GM12874 (cell line): ENCODE data around the gene ZC3H12D.

Experiments used
- TF ChIP-seq, protein P1 (sequence below): IDR thresholded peaks from 2 replicates; pipeline ENCODE4 v1.5.1; 2011; ENCODE audit warnings: low read depth, mild to moderate bottlenecking, control low read depth, low read length, moderate library complexity; ENCODE audit not compliant: insufficient read depth

ZC3H12D gene

DNA sequence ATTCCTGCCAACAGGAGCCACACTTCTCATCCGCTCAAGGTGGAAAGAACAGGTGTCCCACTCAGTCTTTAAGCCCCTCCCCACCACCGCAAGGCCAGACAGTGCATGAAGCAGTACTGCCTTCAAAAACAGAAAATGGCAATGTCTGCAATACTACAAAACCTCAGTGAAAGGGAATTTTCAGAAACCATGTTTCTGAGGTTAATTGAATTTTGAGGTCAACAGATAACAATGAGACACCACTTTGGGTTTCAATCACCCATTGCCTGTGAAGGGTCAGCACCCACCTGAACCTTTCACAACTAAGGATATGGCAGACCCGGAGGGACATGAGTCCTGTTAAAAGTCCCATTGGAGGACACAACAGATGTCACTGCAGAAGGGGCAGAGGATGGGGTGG is 13.0 kb downstream of the ZC3H12D start:
- TF ChIP-seq, protein P1, sequence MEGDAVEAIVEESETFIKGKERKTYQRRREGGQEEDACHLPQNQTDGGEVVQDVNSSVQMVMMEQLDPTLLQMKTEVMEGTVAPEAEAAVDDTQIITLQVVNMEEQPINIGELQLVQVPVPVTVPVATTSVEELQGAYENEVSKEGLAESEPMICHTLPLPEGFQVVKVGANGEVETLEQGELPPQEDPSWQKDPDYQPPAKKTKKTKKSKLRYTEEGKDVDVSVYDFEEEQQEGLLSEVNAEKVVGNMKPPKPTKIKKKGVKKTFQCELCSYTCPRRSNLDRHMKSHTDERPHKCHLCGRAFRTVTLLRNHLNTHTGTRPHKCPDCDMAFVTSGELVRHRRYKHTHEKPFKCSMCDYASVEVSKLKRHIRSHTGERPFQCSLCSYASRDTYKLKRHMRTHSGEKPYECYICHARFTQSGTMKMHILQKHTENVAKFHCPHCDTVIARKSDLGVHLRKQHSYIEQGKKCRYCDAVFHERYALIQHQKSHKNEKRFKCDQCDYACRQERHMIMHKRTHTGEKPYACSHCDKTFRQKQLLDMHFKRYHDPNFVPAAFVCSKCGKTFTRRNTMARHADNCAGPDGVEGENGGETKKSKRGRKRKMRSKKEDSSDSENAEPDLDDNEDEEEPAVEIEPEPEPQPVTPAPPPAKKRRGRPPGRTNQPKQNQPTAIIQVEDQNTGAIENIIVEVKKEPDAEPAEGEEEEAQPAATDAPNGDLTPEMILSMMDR, result no peak

DNA sequence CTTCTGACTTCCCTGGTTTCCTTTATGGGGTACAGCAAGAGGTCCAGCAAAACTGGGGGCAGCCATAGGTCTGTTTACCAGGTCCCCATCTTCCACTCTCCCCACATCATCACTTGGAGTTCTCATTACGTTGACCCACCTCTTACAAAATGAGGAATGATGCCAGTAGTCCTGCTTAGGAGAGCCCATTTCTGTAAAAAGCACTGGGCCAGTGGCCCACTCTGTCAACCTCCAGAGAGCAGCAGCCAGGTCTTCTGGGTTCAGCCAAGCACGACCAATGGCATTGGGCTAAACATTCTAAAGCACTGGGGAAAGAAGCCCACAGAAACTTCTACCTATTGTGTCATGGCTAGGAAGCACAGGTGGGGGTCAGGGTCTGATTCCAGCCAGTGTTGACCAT is 13.9 kb downstream of the ZC3H12D start:
- TF ChIP-seq, protein P1, result no peak

DNA sequence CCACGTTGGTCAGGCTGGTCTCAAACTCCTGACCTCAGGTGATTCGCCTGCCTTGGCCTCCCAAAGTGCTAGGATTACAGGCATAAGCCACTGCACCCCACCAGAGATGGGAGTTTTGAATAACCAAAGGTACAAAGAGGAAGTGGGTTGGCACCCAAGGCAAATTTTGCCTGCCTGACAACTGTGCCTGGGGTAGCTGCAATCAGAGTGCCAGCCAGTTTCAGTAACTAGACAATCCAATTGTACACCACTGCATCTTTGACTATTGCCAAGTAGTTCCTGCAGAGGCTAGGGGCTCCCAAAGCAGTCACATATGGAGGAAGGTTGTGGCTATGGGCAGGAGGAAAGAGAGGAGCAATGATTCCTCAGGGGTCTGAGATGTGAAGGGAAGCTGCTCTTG is 16.6 kb downstream of the ZC3H12D start:
- TF ChIP-seq, protein P1, result no peak

DNA sequence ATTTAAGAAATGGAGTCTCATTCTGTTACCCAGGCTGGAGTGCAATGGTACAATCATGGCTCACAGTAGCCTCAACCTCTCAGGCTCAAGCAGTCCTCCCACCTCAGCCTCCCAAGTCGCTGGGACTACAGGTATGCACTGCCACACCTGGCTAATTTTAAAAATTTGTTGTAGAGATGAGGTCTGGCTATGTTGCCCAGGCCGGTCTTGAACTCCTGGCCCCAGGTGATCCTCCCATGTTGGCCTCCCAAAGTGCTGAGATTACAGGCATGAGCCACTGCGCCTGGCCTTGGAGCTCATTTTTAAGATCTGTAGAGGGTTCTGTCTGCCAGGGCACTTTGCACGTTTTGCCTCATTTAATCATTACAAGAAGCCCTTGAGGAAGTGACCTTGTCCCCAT is 17.5 kb downstream of the ZC3H12D start:
- TF ChIP-seq, protein P1, result no peak

DNA sequence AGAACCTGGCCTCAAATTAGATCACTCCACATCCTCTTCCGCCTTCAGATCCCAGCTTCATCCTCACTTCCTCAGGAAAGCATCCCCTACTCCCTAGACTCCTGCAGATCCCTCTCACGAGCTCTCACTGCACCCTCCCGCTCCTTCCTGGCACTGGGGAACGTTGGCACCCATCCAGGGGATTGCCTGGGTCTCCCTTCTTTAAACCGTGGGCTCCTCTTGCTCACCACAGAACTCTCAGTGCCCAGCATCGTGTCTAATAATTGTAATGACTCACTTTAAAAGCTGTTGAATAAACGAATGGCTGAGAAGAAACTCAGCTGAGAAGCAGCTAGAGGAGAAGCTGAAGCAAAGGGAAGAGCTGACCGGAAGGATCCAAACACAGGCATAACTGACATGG is 20.4 kb downstream of the ZC3H12D start:
- TF ChIP-seq, protein P1, result no peak

DNA sequence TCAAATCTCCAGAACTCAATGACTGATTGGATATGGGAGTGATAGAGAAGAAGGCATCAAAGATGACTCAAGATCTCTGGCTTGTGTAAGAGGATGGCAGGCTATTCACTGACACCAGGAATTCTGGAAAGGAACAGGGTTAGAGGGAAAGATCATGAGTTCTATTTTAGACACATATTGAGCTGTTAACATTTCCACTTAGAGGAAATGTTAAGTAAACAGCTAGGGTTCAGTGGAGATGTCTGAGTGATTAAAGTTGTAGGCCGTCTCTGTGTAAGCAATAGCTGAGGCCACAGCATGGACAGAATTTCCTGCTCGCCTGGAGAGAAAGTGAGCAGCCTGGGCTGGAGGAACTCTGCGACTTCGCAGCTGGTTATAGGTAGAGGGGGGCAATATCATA is 21.0 kb downstream of the ZC3H12D start:
- TF ChIP-seq, protein P1, result no peak

DNA sequence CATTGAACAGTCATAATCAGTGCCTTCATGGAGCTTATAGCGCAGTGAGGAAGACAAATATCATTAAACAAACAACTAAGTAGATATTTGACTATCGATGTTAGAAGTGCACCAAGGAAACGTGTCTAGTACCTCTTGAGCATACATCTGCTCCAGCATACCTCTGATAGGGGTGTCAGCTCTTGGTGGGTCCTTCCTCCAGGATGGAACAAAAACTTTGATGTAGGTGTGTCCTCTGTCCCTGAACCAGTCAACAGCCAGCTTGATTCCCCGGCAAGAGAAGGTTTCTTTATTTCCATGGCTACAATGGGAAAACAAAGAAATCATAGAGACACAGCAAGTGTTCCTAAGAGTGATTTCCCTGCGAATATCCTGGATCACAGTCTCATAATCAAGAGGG is 23.1 kb downstream of the ZC3H12D start:
- TF ChIP-seq, protein P1, result no peak

DNA sequence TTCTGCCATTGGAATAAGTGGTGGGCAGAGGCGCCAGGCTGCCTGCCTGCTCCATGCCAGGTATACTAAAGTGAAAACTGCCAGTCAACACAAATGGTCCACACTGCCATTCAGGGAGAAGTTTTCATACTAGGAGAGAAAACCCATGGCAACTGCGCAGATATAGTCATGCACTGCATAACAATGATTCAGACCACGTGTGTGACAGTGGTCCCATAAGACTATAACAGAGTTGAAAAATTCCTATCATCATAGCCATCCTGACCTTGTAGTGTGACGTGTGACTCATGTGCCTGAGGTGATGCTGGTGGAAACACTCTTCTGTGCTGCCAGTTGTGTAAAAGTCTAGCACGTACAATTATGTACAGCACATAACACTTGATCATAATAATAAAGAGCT is 25.1 kb downstream of the ZC3H12D start:
- TF ChIP-seq, protein P1, result no peak
